HepG2 (cell line): ENCODE results near the gene PCBP4. TPM values are rescaled to one million over a fixed set of nuclear protein-coding genes. Genes with fewer than 3 reads are reported as not detected.

Experiments used
- BATF2 ChIP-seq: sonication (generic); formaldehyde crosslinking; IDR thresholded peaks from 2 replicates; pipeline ENCODE4 v1.8.0; 2022; ENCODE audit warnings: mild to moderate bottlenecking, missing genetic modification reagents, moderate library complexity
- CBFB ChIP-seq: sonication (generic); formaldehyde crosslinking; IDR thresholded peaks from 2 replicates; pipeline ENCODE4 v1.4.0; 2020; ENCODE audit warnings: missing genetic modification reagents
- CTCF ChIP-seq: sonication (generic); formaldehyde crosslinking; IDR thresholded peaks from 2 replicates; pipeline ENCODE4 v1.5.0; 2020; ENCODE audit warnings: mild to moderate bottlenecking, missing genetic modification reagents, moderate library complexity
- ELF3 ChIP-seq: IDR thresholded peaks from 2 replicates; pipeline ENCODE4 v1.6.1; 2016; ENCODE audit warnings: missing genetic modification reagents, missing compliant biosample characterization
- HCFC1 ChIP-seq: fragments of 150-350 bp; IDR thresholded peaks from 2 replicates; pipeline ENCODE4 v1.6.1; 2014; ENCODE audit warnings: low read depth, low read length
- JDP2 ChIP-seq: sonication (generic); formaldehyde crosslinking; IDR thresholded peaks from 2 replicates; pipeline ENCODE4 v1.8.1; 2022; ENCODE audit warnings: missing genetic modification reagents, borderline replicate concordance
- KAT8 ChIP-seq: IDR thresholded peaks from 2 replicates; pipeline ENCODE4 v1.6.1; 2016; ENCODE audit warnings: missing genetic modification reagents, missing compliant biosample characterization
- KLF16 ChIP-seq, 2 experiments: sonication (generic) in 1 of 2; formaldehyde crosslinking in 1 of 2; IDR thresholded peaks; 2 replicates each; pipeline versions ENCODE4 v1.6.1 to v1.8.0; 2016 to 2023; ENCODE audit warnings: missing genetic modification reagents in 2 of 2, missing compliant biosample characterization in 1 of 2
- MED1 ChIP-seq: sonication (generic); formaldehyde crosslinking; IDR thresholded peaks from 2 replicates; pipeline ENCODE4 v1.4.0; 2020; ENCODE audit warnings: missing genetic modification reagents
- MXD4 ChIP-seq: IDR thresholded peaks from 2 replicates; pipeline ENCODE4 v1.6.1; 2016; ENCODE audit warnings: mild to moderate bottlenecking, missing biosample characterization, missing genetic modification reagents
- NFYB ChIP-seq: sonication (generic); formaldehyde crosslinking; IDR thresholded peaks from 2 replicates; pipeline ENCODE4 v1.4.0; 2020; ENCODE audit warnings: missing genetic modification reagents
- PATZ1 ChIP-seq: sonication (generic); formaldehyde crosslinking; IDR thresholded peaks from 2 replicates; pipeline ENCODE4 v1.4.0; 2020; ENCODE audit warnings: missing genetic modification reagents
- POGZ ChIP-seq: sonication (generic); formaldehyde crosslinking; IDR thresholded peaks from 2 replicates; pipeline ENCODE4 v1.4.0; 2020; ENCODE audit warnings: mild to moderate bottlenecking, missing genetic modification reagents
- POLR2A ChIP-seq, 2 experiments: IDR thresholded peaks; 2 replicates each; pipeline ENCODE4 v1.6.1; 2011; ENCODE audit warnings: low read depth in 2 of 2, low read length in 2 of 2, mild to moderate bottlenecking in 1 of 2, moderate library complexity in 1 of 2; ENCODE audit not compliant: insufficient read depth in 1 of 2
- REPIN1 ChIP-seq: sonication (generic); formaldehyde crosslinking; IDR thresholded peaks from 2 replicates; pipeline ENCODE4 v1.8.0; 2022; ENCODE audit warnings: missing genetic modification reagents, low read depth, mild to moderate bottlenecking, borderline replicate concordance
- SKI ChIP-seq: fragments of 450-650 bp; IDR thresholded peaks from one replicate; pipeline ENCODE4 v1.6.1; 2018; ENCODE audit warnings: mild to moderate bottlenecking; ENCODE audit not compliant: partially characterized antibody
- TBL1XR1 ChIP-seq: fragments of 150-350 bp; IDR thresholded peaks from 2 replicates; pipeline ENCODE4 v1.6.1; 2014; ENCODE audit warnings: borderline replicate concordance, low read length; ENCODE audit not compliant: partially characterized antibody
- U2AF1 ChIP-seq: fragments of 200-400 bp; formaldehyde crosslinking; optimal IDR thresholded peaks from 2 replicates; pipeline ENCODE3; 2017; ENCODE audit warnings: mild to moderate bottlenecking, low read depth, low read length
- ZBED4 ChIP-seq: sonication (generic); formaldehyde crosslinking; IDR thresholded peaks from 2 replicates; pipeline ENCODE4 v1.4.0; 2020; ENCODE audit warnings: missing genetic modification reagents, borderline replicate concordance
- ZBTB7A ChIP-seq: sonication (generic); formaldehyde crosslinking; IDR thresholded peaks from 2 replicates; pipeline ENCODE4 v1.8.0; 2022; ENCODE audit warnings: mild to moderate bottlenecking, missing genetic modification reagents
- ZFP37 ChIP-seq: sonication (generic); formaldehyde crosslinking; IDR thresholded peaks from 2 replicates; pipeline ENCODE4 v1.4.0; 2020; ENCODE audit warnings: missing genetic modification reagents, borderline replicate concordance
- ZNF317 ChIP-seq: sonication (generic); formaldehyde crosslinking; IDR thresholded peaks from 2 replicates; pipeline ENCODE4 v1.5.0; 2020; ENCODE audit warnings: mild to moderate bottlenecking, missing genetic modification reagents
- ZNF737 ChIP-seq: sonication (generic); formaldehyde crosslinking; IDR thresholded peaks from 2 replicates; pipeline ENCODE4 v1.5.0; 2020; ENCODE audit warnings: missing genetic modification reagents, mild to moderate bottlenecking, borderline replicate concordance
- ZNF792 ChIP-seq: IDR thresholded peaks from 2 replicates; pipeline ENCODE4 v1.6.1; 2016
- polyA plus RNA-seq, 8 experiments: library from polyadenylated mRNA; depleted of rRNA in 3 of 8; stranded (reverse) in 7 of 8; unstranded in 1 of 8; fragments of >200 nt; fragmentation: Illumina TruSeq in 4 of 8; extraction: Trizol in 4 of 8; gene quantifications; 2 replicates each; pipeline versions ENCODE4 v1.2.1 to v1.2.3, GENCODE V29; 2011 to 2016; ENCODE audit warnings: low read depth in 4 of 8, missing spikeins in 1 of 8, mixed read lengths in 1 of 8; ENCODE audit not compliant: insufficient read depth in 1 of 8
- total RNA-seq, 5 experiments: library from RNA; depleted of rRNA; stranded (reverse); fragments of >200 nt; fragmentation: Illumina TruSeq; extraction: Trizol; gene quantifications; 2 replicates each; pipeline ENCODE4 v1.2.3, GENCODE V29; 2016; ENCODE audit warnings: low read depth in 1 of 5

Gene PCBP4
- total and polyA plus RNA-seq, 2 of the 13 experiments (the other 11 are each of a cell fraction or from before 2014, with no cell fraction given) = 36.8 to 51.3 TPM

GRCh38 chr3:51982352-51982837 lies 15.1 kb upstream of the PCBP4 start (continued):
- TF ChIP-seq KLF16 (CRISPR knock-in tag; IDR thresholded peaks at IDR 0.05) (peak in 1 of 2 experiments; percentile 20; a peak in 1 of 4 replicates), ELF3 (CRISPR knock-in tag) (peak; percentile 52; the same call in 1 of the 2 replicates), REPIN1 (peak; percentile 34), HCFC1 (0 out of 2 replicates have a peak, but pooled peaks have one; percentile 7), POGZ (CRISPR knock-in tag) (peak; percentile 65), BATF2 (0 out of 2 replicates have a peak, but pooled peaks have one; percentile 16), TBL1XR1 (peak; percentile 44), ZNF792 (CRISPR knock-in tag) (peak; percentile 85; the same call in 1 of the 2 replicates), SKI (peak; percentile 61), MXD4 (CRISPR knock-in tag) (peak; percentile 28; the same call in 1 of the 2 replicates), CTCF (CRISPR knock-in tag) (peak; percentile 96), NFYB (peak; percentile 32; the same call in 1 of the 2 replicates), POLR2A (IDR thresholded peaks at IDR 0.05; ENCODE audit: insufficient read depth in 1 of 2, low read depth in 2 of 2, low read length in 2 of 2) (peak in 1 of 2 experiments; percentile 59; a peak in 1 of 4 replicates), JDP2 (CRISPR knock-in tag) (no peak), KAT8 (CRISPR knock-in tag) (no peak), ZNF317 (peak; percentile 59), CBFB (0 out of 2 replicates have a peak, but pooled peaks have one; percentile 67), ZBTB7A (0 out of 2 replicates have a peak, but pooled peaks have one; percentile 81), U2AF1 (peak; percentile 63), ZNF737 (CRISPR knock-in tag) (peak; percentile 72; the same call in 1 of the 2 replicates), ZBED4 (CRISPR knock-in tag) (peak; percentile 47; the same call in 1 of the 2 replicates), MED1 (CRISPR knock-in tag) (peak; percentile 84), ZFP37 (no peak), PATZ1 (CRISPR knock-in tag) (peak; percentile 87)
